ENCODE measurements around the gene EFHC2.
A peak's percentile ranks its signal among the peaks of the same experiment; 100 is the strongest.

EFHC2 gene

GRCh38 chrX:44343412-44344141, at the start of gene EFHC2:
TSS of gene EFHC2 (minus strand) at chrX:44343672. CDS start at chrX:44343588, 84 bp downstream.
- peak; percentile 47 to 54 for DNase-seq

DNA sequence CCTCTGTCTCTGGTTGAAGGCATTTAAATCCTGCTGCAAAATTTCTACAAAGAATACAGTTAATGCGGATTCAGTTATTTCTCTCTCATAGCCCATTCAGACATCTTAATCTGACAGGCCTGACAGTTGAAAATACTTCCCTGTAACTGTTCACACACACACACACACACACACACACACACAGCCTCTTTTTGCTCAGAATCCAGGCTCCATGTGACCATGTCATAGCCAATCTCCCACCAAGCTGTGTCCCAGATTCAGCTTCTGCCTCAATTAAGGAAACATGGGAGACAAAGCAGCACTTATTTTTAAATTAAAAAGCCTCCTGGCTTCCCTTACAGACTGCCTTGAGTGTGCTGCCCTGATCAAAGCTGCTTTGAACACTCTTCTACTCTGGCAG, 49.3 kb upstream of the EFHC2 start:
- no peak for DNase-seq

DNA sequence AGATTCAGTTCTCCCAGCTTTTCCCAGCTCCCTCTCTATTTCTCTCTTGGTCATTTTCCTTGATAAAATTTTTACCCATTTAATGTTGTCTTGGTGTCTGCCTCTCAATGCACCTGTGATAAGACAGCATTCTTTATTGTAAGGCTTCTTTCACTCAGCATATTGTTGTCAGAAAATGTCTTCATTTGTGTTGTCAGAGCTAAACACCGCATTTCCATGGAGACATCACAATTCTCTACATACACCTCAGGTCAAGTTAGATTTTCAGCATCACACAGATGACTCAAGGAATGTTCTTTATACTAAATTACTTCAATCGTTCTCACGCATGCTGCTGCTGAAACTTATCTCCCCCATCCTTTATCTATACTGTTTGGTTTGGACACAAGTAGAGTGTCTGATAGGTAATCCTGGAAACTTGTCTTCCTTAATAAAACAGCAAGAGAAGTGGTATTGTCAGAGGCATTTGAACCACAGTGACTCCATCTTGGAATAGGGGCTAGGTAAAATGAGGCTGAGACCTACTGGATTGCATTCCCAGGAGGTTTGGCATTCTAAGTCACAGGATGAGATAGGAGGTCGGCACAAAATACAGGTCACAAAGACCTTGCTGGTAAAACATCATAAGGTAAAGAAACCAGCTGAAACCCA, 41.3 kb upstream of the EFHC2 start:
- DNase-seq = no peak

DNA sequence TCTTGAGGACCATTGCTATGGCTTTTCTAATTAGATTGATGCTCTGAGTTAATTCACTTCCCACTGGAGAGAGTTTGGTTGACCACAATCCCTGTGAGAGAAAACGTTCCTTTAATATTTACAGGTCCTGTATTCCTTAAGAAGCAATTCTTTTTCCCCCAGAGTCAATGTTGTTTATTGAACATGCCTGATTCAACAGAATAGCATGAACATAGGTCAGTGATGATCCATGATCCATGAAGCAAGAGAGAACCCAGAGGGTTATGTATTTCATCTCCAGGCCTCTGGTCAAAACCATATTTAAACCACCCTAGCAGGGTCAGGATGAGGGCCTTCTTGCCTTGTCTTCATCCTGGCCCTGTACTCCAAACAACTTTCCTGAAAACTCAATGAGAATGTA, 39.4 kb upstream of the EFHC2 start:
- no peak for DNase-seq

DNA sequence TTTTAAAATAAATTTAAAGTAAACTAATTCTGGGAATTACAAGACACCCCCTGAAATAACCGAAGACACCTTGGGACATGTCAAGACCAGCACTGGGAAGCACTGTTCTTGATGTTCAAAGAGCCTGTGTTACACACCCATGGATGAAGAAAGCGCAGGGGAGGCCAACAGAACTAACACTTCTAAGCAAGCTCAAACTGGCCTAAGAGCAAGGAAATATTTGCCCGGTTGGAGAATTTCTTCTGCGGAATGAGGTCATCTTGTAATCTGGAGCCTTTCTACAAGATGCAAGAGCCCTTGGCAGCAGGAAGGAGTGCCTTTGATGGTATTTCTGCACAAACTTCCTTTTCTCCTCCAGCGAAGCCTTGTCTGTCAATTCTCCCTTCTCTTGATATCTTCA, 9.3 kb upstream of the EFHC2 start:
- DNase-seq = no peak

DNA sequence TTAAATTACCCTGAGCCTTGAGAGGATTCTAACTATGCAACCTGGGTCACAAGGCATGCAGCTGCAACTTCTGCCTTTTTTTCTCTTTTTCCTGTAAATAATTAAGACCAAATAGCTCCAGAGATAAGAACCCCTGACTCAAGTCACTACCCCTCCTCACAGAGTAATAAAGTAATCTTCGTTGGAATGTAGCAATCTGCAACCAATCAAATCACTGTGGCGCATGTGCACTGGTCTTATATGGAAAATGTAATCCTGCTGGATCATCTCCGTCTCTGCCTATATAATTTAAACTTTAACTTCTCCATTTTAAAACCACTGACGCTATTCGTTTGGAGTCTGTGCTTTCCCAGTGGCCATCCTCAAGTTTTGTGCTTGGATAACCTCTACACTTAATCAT, 6.1 kb upstream of the EFHC2 start:
- DNase-seq = no peak

DNA sequence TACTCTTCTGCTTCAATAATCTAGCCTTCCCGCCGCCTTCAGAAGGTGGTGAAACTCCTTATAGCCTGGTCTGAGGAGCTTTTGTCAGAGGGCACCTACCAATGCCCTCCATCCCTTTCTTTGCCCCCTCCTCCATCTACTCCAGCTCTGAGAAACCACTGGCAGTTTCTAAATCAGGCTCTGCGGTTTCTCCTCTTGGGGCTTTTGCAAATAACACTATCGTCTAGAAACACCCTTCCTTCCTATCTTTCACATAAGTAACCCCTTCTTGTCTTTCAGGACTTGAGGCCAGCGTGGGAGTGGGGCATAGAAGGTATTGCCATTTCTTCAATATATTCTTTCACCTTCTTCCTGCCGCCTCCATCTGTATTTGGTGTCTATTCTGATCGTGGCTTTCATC, 1.2 kb upstream of the EFHC2 start:
- DNase-seq = no peak

GRCh38 chrX:44344194-44344593, 722 bp upstream of the EFHC2 start:
- peak; percentile 57 to 64 for DNase-seq

- no peak for DNase-seq
Measured at GRCh38 chrX:44342866-44343265, 606 bp downstream of the EFHC2 start.

DNA sequence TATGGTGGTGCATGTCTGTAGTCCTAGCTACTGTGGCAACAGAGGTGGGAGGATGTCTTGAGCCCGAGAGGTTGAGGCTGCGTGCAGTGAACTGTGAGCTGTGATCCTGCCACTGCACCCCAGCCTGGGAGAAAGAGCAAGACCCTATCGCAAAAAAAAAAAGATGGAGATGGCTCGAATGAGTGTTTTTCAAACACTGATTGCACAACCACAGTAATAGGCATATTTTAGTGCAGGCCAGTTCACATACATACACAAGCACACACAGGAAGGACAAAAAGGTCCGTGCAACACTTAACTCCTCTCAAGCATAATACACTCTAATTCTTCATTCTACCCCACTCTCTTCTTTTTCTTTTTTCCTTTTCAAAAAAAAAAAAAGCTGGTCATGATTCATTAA, 5.1 kb downstream of the EFHC2 start:
- DNase-seq = no peak

- DNase-seq = no peak
Measured at GRCh38 chrX:44332437-44332836, 11.0 kb downstream of the EFHC2 start.

DNA sequence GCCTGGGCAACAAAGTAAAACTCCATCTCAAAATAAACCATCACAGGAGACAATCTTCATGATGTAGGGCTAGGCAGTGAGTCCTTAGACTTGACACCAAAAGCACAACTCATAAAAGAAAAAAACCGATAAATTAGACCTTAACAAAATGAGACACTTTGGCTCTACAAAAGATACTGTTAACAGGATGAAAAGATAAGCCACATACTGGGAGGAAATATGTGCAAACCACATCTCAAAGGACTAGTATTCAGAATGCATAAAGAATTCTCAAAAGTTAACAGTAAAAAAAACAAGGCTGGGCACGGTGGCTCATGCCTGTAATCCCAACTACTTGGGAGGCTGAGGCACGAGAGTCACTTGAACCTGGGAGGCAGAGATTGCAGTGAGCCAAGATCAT, 13.2 kb downstream of the EFHC2 start:
- DNase-seq = no peak

DNA sequence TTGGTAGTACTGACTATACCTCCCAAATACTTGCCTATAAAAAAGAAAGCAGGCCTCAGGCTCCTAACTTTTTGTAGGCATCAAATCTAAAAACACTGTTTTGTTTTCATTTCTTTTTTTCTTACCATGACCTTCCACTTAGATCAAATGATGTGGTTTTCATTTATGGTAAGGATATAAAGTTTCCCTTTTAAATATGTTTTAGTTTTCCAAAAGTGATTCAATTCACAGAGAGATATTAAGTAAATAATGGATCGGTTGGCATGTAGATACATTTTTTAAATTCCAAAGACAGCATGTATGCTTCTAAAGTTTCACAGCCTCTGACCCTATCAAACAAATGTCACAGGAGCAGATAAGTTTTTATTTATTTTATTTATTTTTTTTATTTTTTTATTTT, 23.9 kb downstream of the EFHC2 start:
- no peak for DNase-seq

DNA sequence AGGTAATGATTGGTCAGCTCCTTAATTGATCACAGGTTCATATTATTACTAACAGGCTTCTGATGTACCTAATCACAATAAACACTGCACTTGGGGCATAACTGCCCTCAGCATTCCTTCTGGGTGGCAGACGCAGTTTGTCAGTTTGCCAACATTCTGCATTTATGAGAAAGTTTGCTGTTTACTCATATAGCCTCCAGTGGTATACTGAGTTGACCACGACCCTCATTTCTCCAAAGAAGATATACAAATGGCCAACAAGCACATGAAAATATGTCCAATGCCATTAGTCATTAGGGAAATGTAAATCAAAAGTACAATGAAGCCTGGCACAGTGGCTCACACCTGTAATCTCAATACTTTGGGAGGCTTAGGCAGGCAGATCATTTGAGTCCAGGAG, 26.3 kb downstream of the EFHC2 start:
- no peak for DNase-seq

- no peak for DNase-seq
Measured at GRCh38 chrX:44314808-44315207, 28.7 kb downstream of the EFHC2 start.

- DNase-seq = no peak
Measured at GRCh38 chrX:44314259-44314734, 29.2 kb downstream of the EFHC2 start.

DNA sequence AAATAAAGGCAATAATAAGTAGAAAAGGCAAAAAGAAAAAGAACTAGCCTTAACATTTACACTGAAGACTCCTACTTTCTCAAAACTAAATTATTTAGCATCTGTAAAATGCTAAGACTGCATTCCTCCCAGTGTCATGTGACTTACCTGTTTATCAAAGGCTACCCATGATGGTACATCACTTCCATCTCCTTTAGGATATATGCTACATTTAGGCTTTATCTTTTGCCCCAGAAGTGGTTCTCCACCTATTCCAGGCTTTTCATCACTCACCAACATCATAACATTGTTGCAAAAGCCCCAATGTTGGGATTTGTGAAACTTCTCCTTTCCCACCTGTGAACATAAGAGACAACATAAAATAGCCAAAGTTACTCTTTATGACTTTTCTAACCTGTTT, 31.1 kb downstream of the EFHC2 start:
- DNase-seq = no peak

- no peak for DNase-seq
Measured at GRCh38 chrX:44310227-44310626, 33.2 kb downstream of the EFHC2 start.

GRCh38 chrX:44308869-44309268, 34.6 kb downstream of the EFHC2 start:
- DNase-seq = no peak

DNA sequence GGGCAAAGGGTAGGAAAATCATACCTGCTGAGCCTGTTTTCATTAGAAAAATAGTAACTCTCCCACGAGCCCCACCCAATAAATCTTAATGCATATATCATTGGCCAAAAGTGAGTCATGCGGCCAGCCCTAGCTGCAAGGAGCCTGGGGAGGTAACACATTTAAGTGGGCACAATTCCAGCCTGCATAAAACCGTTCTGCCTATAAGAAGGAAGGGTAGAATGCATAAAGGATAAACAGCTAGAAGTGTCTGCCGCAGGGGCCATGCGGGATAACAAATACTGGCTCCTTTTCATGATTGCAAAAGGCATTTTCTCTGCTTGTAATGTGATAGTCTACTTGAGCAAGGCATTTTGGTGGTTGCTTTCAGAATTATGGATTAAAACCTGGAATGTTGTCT, 37.1 kb downstream of the EFHC2 start:
- DNase-seq = no peak

DNA sequence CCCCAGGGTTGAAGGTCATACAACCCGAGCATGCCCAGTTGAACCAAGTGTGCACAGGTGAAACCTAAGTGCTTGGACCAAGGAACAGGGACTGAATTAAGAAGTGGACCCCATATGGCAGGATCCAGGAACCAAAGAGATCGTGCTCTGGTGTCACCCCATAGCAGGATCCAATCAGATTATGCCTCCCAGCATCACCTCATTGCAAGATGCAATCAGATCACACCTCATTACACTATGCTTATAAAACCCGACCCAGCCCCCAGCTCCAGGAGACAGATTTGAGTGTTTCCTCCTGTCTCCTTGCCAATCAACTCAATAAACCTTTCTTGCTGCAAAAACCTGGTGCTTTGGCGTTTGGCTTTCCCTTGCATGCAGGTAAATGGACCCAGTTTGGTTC, 37.6 kb downstream of the EFHC2 start:
- no peak for DNase-seq

DNA sequence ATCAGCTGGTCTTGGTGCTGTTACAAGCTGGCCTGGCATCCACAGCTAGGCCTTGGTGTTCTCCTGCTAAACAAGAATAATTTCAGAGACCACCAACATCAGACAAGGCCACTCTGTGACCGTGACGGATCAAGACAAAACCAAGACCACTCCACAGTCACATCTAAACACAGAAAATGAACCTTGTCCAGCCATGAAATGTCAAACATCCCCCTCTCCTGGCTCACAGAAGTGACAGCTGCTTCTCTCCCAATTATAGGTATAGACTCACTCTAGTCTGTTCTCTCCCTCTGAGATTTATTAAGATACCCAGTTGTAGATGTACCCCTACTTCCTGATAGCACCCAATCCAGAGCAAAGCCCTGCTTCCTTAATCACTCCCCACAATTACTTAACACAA, 40.4 kb downstream of the EFHC2 start:
- DNase-seq = no peak

DNA sequence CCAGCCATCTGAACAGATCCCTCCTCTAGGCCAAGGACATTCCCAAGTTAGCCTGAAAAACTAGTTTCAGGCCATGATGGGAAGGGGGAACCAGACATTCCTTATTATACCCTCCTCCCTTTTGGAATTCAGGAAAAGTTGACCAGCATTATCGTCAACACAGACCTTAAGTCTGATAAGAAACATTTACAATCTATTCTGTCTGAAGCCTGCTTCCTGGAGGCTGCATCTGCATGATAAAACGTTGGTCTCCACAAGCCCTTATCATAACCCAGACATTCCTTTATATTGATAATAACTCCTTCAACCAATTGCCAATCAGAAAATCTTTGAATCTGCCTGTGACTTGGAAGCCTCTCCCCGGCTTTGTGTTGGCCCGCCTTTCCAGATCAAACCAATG, 44.3 kb downstream of the EFHC2 start:
- DNase-seq = no peak

- no peak for DNase-seq
Measured at GRCh38 chrX:44291468-44292092, 51.9 kb downstream of the EFHC2 start.
